DMS153 (cell line): ENCODE measurements around the gene DOHH.
A peak's percentile ranks its signal among the peaks of the same experiment; 100 is the strongest.
"Not testable (repeated sequence)": the region's sequence is repeated elsewhere in the genome, so short reads cannot be mapped to it uniquely, and the experiment has no call there.

Experiments used
- DNase-seq: peaks from one replicate; lab custom pipeline; 2025; lab: John Stamatoyannopoulos, UW

The DOHH gene

DNA sequence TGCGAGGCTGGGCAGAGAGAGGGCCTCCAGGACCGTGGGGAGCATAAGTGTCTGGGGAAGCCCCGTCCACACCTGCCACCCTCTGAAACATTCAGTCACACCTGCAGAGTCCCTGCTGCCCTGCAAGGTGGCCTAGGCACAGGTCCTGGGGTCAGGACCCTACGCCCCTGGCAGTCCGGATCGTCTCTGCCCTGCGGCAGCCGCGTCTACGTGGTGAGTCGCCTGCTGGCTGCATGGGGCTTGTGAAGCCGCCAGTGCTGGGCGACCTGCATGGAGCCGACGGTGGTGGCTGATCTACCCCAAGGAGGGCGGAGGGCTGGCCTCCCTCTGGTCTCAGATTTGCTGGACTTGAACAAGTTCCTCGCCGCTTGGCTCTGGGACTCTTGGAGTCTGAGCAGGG, 18.7 kb upstream of the DOHH start:
- no peak for DNase-seq

DNA sequence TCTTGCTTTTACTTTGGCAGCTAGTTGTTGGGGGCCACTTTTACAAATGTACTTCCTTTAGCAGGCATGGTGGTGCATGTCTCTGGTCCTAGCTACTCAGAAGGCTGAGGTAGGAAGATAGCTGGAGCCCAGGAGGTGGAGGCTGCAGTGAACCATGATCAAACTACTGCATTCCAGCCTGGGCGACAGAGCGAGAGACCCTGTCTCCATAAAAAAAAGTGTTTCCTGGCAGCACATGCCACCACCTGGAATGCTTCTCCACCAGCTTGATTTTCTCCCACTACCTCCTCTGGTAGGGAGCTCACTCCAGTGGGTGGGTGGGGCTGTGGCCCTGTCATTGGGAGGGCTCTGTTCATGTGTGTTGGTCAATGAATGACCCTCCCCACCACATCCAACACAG, 18.2 kb upstream of the DOHH start:
- DNase-seq = no peak

DNA sequence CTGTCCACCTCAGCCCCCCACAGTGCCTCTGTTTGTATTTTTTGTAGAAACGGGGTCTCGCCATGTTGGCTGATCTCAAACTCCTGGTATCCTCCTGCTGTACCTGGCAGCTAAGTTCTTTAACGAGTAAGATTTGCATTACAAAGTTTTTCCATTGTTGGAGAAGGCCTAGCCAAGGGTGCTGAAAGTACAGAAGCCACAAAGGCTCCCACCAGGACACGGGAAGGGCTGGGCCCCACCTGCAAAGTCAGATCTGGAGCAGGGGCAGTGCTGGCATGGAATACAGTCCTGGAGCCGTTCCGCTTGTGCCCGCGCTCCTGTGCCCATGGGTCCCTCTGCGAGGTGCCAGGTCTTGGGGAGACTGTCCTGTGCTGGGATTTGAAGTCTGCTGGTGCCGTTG, 17.8 kb upstream of the DOHH start:
- DNase-seq = no peak

DNA sequence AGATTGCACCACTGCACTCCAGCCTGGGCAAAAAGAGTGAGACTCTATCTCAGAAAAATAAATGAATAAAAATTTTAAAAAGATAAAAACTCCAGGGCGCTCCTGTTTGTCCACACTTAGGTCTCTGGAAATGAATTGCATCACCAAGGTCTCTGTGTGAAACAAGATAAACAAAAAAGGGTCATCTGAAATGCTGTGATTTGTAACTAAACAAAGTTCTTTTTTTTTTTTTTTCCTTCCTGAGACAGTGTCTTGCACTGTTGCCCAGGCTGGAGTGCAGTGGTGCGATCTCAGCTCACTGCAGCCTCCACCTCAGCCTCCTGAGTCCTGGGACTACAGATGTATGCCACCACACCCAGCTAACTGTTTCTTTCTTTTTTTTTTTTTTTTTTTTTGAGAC, 17.2 kb upstream of the DOHH start:
- no peak for DNase-seq

DNA sequence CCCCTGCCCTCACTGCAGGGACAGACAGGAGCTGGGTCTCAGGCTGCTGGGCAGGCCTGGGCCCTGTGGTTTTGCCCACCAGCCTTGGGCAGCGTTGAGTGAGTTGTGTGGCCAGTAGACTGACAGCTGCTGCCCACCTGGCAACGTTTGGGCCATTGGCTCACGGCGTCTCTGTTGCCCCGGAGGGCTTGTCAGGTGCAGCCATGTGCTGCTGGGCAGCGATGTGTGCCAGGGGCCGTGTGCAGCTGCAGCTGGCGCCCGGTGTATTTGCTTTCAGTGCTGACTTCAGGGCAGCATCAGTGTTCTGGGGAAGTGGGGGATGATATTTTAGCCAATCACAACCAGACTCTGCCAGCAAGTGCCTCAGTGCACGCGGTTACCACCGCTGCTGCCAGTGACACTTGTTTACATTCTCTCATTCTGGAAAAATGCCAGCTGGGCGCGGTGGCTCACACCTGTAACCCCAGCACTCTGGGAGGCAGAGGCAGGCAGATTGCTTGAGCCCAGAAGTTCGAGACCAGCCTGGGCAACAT, 16.3 kb upstream of the DOHH start:
- peak; percentile 81 for DNase-seq

DNA sequence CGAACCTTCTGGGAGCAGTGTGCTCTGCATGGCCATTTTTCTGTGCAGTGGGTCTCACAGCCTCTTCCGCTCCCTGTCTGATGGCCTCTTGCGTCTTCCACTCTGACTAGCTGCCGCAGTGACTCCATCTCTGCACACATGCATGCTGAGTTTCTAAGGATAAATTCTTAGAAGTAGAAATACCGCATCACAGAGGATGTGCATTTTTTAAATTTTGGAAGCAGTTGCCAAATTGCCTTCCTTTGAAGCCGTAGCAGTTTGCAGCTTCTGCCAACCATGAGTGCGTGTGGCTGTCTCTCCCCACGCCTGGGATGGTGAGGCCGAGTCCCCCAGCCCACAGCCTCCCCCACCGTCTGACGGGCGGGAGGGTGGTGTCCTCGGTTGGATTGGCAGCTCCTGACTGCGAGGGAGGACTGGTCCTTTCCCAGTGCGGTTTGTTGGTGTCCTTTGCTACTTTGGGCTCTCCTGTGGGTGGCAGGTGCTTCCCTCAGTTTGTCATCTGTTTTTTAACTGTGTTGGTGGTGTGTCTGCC, 15.5 kb upstream of the DOHH start:
- DNase-seq = no peak

DNA sequence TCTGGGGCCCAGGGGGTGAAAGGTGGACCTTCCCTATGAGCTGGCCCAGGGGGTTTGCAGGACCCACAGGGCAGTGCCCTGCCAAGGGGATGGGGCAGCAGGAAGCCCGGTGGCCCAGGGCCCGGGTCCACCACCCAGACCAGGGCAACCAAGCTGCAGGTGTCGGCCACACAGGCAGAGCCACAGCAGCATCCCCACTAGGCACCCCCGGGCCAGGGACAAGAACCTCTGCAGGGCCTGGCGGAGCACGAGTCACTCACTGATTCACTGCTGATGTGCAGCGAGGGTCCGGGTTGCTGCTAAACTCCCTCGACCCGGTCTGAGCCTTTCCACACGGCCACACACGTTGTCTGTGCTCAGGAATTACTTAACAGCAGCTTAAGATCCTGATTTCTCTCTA, 14.5 kb upstream of the DOHH start:
- no peak for DNase-seq

DNA sequence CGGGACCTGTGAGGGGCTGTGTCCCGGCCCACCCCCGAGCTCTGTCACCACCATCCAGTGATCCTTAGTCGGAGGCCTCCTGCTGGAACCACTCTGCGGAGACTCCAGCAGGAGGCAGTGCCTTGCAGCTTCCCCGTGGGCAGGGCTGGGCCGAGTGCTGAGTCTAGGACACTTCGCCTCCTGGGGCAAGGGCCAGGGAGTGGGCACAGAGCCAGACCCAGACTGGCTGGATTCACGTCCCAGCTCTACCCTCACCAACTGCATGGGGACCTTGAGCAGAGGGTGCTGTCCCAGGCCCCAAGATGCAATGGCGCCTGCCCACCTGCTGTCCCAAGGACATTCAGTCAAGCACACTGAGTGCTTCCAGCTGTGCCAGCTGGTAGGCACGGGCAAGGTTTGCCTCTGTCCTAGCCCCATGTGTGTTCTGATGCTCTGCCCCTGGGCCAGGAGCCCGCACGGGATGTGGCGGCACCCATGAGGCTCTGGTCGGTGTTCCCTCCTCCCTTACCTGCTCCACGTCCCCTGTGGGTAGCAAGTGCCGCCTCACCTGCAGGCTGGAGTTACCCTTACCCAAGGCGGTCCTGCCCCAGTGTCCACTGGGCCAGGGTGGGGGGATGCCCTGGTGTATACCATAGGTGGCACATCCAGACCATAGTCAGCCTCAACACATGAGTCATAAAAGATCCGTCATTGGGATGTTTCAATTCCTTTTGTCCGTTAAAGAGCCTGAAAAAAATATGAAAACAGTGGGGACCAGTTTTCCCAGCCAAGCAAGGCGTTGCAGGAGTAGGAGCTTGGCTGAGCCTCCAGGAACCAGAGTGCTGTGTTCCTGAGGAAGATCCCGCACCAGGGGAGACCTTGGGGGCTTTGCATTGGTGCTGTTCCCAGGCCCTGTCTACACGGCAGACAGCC, 13.0 kb upstream of the DOHH start:
- DNase-seq = no peak

DNA sequence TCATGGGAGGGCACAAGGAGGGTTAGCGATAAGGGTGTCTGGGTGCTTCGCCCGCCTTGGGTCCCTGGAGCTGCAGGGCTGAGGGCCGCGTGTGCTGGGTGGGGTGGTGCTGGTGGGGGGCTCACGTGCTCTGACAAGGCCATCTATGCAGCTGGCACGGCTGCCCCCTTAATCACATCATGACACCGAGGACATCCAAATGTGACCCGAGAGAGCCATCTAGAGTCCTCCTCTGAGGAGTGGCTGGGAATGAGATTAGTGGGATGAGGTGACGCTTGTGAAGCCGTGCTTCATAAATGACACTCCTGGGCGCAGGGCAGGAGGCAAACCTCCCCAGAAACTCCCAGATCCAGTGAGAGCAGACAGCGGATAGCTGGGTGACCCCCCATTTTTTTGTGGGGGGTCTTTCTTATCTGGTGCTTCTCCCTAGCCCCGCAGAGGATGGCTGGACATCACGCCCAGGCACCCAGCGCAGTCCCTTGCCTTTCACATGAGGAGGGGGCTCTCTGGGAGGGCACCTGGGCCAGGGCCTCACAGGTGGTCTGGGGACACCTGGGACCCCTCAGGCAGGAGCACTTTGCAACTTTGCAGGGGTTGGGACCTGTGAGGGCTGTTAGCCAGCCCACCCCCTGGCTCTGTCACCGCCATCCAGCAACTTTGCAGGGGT, 12.2 kb upstream of the DOHH start:
- DNase-seq = no peak

DNA sequence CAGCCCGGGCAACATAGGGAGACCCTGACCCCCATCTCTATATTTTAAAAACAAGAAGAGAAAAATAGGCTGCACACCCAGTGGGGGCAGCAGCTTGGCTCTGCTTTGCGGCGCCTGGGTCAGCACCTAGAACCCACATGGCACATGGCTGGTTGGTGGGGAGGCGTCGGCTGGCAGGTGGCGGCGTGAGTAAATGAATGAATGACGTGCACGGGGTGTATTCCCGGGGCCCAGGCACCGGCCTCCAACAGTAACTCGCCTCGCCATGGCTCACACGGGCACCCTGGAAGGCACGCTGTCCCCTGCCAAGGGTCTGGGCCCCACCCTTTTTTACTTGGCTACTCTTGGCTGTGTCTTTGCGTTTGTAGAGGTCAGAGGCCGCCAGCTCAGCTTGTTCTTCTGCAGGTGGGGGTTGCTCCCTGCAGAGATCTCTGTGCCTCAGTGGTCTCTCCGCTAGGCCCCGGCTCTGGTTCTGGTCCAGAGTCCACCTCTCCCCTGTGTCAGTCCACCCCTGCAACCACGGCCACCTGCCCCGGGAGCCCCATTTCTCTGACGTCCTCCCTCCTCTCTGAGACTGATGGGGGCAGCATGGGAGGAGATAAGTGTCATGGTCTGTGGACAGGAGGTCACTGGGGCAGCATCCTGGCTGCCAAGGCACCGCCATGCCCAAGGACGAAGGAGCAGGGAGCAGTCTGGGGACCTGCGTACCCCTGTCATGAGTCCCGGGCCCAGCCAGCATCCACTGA, 11.2 kb upstream of the DOHH start:
- no peak for DNase-seq

DNA sequence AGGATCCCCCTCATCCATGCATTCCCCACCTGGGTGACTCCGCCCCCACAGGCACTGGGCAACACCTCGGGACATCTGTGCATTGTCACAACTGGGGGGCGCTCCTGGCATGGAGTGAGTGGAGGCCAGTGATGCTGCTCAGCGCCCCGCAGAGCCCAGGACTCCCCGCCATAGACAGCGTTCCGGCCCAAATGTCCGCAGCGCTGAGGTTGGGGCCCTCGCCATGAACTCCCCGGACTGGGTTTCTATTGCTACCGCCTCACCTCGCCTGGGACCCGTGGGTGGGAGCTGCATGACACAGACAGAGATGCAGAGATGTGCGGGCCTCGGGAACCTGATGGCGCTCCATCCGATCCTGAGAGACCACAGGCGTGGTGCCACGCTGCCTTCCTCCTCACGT, 10.3 kb upstream of the DOHH start:
- DNase-seq = no peak

DNA sequence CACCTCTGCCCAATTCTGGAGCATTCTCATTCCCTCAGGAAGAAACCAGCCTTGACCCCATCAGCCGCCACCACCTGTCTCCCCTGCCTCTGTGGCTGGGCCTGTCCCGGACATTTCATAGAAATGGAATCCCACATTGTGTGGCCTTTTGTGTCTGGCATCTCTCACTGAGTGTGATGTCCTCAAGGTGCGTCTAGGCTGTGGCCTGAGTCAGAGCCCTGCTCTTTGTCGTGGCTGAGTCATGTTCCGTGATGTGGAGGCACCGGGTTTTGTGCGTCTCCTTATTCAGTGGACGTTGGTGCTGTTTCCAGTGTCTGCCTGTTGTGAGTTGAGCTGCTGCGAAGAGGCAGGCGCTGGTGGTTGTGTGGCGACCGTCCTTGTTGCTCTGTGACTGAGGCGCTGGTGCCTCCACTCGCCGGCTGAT, 9.1 kb upstream of the DOHH start:
- no peak for DNase-seq

DNA sequence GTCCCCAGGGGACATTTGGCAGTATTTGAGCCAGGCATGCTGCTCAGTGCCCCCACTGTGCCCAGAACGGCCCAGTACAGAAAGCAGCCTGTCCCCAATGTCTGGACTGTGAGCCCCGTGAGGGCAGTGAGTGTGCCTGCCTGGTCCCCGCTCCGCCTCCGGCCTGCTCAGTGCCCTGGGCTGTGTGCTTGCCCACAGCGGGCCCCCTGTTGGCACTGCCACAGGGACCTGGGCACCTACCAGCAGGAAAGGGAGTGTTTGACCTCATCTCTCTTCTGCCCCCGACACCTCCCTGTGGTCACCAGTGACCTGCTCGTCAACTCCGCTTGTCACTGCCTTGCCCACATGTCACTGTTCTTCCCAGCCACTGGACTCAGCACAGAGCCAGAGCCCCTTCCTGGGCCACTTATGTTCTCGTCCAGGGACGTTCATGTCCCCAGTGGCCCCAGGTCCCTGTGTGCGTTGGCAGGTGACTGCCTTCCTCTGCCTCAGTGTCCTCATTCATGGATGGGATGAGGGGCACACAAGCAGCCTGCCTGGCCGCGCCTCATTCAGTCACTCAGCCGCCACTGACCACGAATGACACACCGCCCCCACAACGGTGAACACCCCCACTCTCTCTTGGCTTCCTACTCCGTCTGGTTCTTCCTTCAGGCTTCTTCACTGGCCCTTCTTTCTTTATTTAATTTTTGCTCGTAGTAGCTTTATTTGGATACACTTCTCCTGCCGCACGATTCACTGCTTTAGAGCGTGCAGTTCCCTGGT, 8.5 kb upstream of the DOHH start:
- DNase-seq = no peak

DNA sequence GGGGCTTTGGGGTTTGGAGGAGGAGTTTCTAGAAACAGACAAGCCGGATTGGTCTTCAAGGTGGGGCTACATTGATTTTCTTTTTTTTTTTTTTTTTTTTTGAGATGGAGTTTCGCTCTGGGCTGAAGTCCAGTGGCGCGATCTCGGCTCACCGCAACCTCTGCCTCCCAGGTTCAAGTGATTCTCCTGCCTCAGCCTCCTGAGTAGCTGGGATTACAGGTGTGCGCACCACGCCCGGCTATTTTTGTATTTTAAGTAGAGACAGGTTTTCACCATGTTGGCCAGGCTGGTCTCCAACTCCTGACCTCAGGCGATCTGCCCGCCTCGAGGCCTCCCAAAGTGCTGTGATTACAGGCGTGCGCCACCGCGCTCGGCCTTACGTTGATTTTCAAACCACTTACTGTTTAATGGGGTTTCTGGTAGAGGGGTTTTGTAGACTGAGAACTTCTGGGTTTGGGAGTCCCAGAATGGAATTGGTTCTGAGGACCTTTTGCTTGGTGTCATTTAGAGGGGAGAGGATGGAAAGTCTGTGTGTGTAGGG, 7.7 kb upstream of the DOHH start:
- not testable (repeated sequence) for DNase-seq

DNA sequence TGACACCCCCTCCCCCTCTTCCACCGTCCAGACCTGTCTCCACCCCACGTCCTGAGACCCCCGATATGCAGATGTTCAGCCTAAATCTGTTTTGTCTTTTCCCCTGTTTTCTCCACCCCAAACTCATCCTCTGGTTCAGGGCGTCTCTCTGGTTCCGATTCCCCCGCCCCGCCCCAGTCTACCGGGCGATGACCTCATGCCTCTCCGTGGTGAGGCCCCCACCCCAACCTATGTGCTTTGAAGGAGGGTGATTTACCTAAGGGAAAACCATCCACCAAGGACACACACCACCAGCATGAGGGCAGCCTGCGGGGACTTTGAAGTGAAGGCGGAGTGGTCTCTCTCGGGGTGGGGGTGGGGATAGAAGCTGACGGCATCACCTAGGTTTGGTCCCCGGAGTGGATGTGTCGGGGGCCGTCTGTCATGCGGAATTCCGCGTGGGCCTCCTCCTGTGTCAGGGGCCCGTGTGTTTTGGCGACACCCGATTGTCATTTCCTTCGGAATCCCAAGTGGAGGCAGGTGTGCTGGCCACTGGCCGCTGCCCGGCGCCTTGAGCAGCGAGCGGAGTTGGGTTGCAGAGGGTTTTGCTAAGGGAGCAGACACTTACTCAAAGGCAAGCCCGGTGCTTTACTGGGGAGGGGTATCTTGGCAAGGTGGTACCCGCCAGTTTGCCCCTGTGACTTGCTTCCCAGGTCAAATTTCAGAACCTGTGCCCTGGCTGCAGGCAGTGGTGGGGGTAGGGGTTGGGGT, 7.1 kb upstream of the DOHH start:
- DNase-seq = no peak

DNA sequence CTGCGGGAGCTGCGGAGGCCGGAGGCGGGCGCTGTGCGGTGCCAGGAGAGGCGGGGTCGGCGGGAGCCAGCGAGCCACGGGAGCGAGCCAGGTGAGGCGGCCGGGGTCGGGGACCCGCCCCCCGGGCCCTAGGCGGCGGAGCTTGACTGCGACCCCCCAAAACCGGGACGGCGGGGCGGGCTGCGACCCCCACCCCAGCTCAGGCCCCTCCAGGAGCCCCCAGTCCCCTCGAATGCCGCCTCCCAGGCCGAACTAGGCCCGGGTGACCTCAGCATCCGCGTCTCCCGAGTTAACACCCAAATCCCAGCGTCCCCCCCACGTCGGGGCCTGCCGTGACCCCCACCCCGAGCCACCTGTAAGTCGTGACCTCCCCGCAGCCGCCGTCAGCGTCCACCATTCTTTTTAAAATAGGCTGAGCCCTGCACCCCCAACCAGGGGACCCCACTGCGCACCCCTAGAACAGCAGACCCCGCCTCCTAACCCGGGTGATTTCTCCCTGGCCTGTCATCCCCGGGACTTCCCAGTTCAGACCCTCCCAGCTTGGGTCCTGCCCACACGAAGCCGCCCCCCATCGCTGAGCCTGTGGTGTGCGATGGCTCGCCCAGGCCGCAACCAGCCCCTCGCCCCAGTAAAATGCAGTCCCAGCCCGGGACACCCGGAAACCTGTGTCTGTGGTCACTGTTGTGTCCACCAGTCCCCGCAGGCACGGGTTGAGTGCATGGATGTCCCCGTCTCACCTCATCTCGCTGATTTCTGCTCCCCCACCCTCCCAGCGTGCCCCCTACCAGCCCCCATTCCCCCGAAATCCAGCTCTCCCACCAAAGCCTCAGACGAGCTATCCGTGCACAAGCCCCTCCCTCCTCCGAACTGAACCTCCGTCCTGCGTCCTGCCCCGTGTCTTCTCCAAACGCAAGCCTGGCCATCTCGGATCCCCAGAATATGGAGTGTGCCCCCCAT, 6.2 kb upstream of the DOHH start:
- DNase-seq = no peak

DNA sequence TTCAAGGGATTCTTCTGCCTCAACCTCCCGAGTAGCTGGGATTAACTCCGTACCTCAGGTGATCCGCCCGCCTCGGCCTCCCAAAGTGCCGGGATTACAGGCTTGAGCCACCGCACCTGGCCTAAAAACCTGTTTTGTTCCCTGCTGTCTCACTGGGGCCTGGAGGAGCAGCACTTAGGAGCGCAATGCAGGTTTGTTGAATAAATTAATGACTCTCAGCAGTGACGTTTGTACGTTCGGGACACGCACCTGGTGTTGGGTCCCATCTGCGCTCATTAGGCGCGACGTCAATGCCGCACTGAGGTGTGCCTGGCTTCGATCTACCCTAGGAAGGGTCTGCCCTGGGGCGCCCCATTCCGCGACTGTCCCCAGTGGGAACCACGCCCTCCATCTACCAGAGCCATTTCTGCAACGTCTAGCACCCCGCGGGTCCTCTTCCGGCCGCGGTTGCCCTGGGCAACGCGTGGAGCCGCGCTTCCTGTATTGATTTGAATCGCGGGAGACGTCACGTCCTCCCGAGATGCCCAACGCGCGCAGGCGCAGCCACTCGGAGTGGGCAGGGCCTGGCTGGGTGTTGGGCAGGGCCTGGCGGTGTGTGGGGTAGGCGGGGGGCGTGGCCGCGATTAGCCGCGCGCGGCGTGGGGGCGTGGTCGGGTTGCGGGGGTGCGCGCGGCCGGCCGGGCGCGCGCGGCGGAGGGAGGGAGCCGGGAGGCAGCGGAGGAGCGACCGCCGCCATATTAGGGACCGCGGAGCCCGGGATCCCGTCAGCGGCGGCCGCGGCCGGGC, 5.3 kb upstream of the DOHH start, which contains the start of gene FZR1:
Gene FZR1, plus strand, starts transcription at position 714 of the 786 bp plus-strand sequence. CDS start 16,679 bp downstream, outside the sequence.
- DNase-seq = peak; percentile 97

DNA sequence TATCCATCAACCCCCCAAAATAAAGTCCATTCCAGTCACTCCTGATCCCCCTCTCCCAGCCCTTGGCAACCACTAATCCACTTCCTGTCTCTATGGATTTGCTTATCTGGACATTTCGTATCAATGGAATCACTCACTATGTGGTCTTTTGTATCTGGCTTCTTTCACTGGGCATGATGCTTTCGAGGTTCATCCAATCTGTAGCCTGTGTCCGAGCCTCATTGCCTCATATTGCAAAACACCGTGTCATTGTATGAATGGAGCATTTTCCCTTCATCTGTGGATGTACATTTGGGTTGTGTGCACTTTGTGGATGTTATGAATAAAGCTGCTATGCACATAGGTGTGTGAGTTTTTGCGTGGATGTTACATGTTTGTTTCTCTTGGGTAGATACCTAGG, 4.3 kb upstream of the DOHH start:
- no peak for DNase-seq
